ENCODE data around the gene H1-8.

- TF ChIP-seq CTCF (conservative IDR thresholded peaks at IDR 0.05 in 1 of 2, IDR thresholded peaks at IDR 0.05 in 1 of 2; ENCODE audit: extremely low read depth in 1 of 2, insufficient read depth in 1 of 2, low read depth in 1 of 2, low read length in 2 of 2) (no peak), EZH2 (IDR thresholded peaks at IDR 0.05; ENCODE audit: borderline replicate concordance, low read length) (no peak)
Observed at GRCh38 chr3:129582799-129583198, 39.8 kb downstream of the H1-8 start.

All from mammary epithelial cell (primary cell).